HepG2 (cell line): ENCODE results near the gene UBE2H.

Experiments used
- ELF4 ChIP-seq: sonication (generic); formaldehyde crosslinking; IDR thresholded peaks from 2 replicates; pipeline ENCODE4 v1.5.0; 2020; ENCODE audit warnings: missing genetic modification reagents, mild to moderate bottlenecking, moderate library complexity, borderline replicate concordance
- POLR2A ChIP-seq, 2 experiments: IDR thresholded peaks; 2 replicates each; pipeline ENCODE4 v1.6.1; 2011; ENCODE audit warnings: low read depth in 2 of 2, low read length in 2 of 2, mild to moderate bottlenecking in 1 of 2, moderate library complexity in 1 of 2; ENCODE audit not compliant: insufficient read depth in 1 of 2
- TOE1 ChIP-seq: sonication (generic); formaldehyde crosslinking; IDR thresholded peaks from 2 replicates; pipeline ENCODE4 v1.4.0; 2020; ENCODE audit warnings: mild to moderate bottlenecking, missing genetic modification reagents
- ZKSCAN5 ChIP-seq: sonication (generic); formaldehyde crosslinking; IDR thresholded peaks from 2 replicates; pipeline ENCODE4 v1.5.1; 2020; ENCODE audit warnings: mild to moderate bottlenecking, missing genetic modification reagents
- ZSCAN9 ChIP-seq: IDR thresholded peaks from 2 replicates; pipeline ENCODE4 v1.6.1; 2016; ENCODE audit warnings: borderline replicate concordance
- TF ChIP-seq, protein P1 (sequence below): sonication (generic); formaldehyde crosslinking; IDR thresholded peaks from 2 replicates; pipeline ENCODE4 v1.5.0; 2020; ENCODE audit warnings: missing genetic modification reagents, mild to moderate bottlenecking, borderline replicate concordance
- TF ChIP-seq, protein P2 (sequence below): IDR thresholded peaks from 2 replicates; pipeline ENCODE4 v1.6.1; 2016; ENCODE audit warnings: low read depth, borderline replicate concordance

DNA sequence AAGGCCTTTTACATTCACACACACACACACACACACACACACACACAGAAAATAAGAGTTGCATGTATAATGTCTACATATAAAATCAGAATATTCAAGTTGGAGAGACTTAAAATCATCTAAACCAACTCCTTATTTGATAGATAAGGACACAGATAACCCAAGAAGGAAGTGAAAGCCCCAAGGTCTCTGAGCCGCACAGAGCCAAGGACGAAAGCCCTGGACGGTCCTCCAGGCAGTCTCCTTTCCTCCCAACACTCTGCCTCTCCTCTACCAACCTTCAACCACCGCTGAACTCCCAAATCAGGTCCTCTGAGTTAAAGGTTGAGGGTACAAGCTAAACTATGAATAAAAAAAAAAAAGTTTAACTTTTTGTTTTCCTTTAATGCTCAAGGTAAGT, 28.2 kb downstream of the UBE2H start:
- no peak for TF ChIP-seq ZSCAN9 (CRISPR knock-in tag)
- TF ChIP-seq POLR2A (IDR thresholded peaks at IDR 0.05; ENCODE audit: insufficient read depth in 1 of 2, low read depth in 2 of 2, low read length in 2 of 2) = no peak
- TF ChIP-seq, protein P1, sequence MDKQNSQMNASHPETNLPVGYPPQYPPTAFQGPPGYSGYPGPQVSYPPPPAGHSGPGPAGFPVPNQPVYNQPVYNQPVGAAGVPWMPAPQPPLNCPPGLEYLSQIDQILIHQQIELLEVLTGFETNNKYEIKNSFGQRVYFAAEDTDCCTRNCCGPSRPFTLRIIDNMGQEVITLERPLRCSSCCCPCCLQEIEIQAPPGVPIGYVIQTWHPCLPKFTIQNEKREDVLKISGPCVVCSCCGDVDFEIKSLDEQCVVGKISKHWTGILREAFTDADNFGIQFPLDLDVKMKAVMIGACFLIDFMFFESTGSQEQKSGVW (CRISPR knock-in tag) = no peak
- TF ChIP-seq ZKSCAN5 (CRISPR knock-in tag) = no peak
- TF ChIP-seq ELF4 = no peak
- TF ChIP-seq, protein P2, sequence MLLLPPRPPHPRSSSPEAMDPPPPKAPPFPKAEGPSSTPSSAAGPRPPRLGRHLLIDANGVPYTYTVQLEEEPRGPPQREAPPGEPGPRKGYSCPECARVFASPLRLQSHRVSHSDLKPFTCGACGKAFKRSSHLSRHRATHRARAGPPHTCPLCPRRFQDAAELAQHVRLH (CRISPR knock-in tag) = no peak
- no peak for TF ChIP-seq TOE1 (CRISPR knock-in tag)
